ENCODE data around the gene NEK7. TPM values are rescaled to one million over a fixed set of nuclear protein-coding genes. Genes with fewer than 3 reads are reported as not detected.

Gene NEK7
- total and polyA plus RNA-seq, 9 of the 15 experiments (the other 6 are each of a cell fraction or from before 2014, with no cell fraction given): 8.5 to 37.3 (median 27.7) TPM

DNA sequence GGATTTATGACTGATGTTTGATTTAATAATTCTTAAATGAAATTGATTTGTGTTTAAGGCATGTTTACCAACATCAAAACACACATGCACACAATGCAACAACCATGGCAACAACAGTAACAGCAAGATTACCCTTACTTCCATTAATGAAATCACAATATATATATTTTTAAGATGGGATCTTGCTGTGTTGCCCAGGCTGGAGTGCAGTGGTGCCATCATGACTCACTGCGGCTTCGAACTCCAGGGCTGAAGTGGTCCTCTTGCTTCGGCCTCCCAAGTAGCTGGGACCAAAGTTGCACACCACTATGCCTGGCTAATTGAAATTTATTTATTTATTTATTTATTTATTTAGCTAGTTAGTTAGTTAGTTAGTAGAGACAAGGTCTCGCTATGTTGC is 27.7 kb downstream of the NEK7 start:
- no peak overlapping the region for H2AFZ ChIP-seq (ENCODE audit: low read depth, low read length)
- H3K27me3 ChIP-seq (ENCODE audit: control insufficient read depth in 2 of 2, insufficient read depth in 2 of 2, low read length in 2 of 2): no peaks in the 10 kb centered on the region
- no peak overlapping the region for H3K4me3 ChIP-seq
- CTCF ChIA-PET (ENCODE audit: low intra/inter-chr PET ratio): no interaction called here
- no peak for FAIRE-seq
- peaks cover 13% of the 10 kb centered on the region; the same call in 1 of the 2 replicates for H4K20me1 ChIP-seq (replicated peaks; ENCODE audit: control insufficient read depth, insufficient read depth, low read length)
- no peak for DNase-seq (ENCODE audit: extremely low read depth in 1 of 4, low spot score in 3 of 4)
- in situ Hi-C loops (cut with MboI): no loop called here
- TF ChIP-seq, protein P1, sequence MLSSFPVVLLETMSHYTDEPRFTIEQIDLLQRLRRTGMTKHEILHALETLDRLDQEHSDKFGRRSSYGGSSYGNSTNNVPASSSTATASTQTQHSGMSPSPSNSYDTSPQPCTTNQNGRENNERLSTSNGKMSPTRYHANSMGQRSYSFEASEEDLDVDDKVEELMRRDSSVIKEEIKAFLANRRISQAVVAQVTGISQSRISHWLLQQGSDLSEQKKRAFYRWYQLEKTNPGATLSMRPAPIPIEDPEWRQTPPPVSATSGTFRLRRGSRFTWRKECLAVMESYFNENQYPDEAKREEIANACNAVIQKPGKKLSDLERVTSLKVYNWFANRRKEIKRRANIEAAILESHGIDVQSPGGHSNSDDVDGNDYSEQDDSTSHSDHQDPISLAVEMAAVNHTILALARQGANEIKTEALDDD (IDR thresholded peaks at IDR 0.05): 0 out of 2 replicates have a peak, but pooled peaks have one; percentile 30
- TF ChIP-seq SMARCA5 (IDR thresholded peaks at IDR 0.05): no peak
- TF ChIP-seq KDM1A (IDR thresholded peaks at IDR 0.05): 0 out of 4 replicates have a peak, but pooled peaks of 1 of the 2 experiments have one; percentile 24
- TF ChIP-seq RBM25 (IDR thresholded peaks at IDR 0.05; ENCODE audit: low read depth, low read length, severe bottlenecking): peak; percentile 77
- TF ChIP-seq ZNF121 (CRISPR knock-in tag; conservative IDR thresholded peaks at IDR 0.05): peak; percentile 99
- no peak for TF ChIP-seq POLR2AphosphoS2 (IDR thresholded peaks at IDR 0.05; ENCODE audit: low read length)
- 91% methylated on average over 4 of the region's 4 CpGs for WGBS (ENCODE audit: insufficient coverage, low coverage, missing lambda C conversion rate)
- intact Hi-C loops (cut with micrococcal nuclease): no loop called here
- POLR2A ChIA-PET: interaction anchor here (1.1 to 1.6 kb wide), 3 partner anchors 9 to 20 kb away, joined by 3 to 5 read pairs (median 3); no protein-coding TSS in a partner anchor
- H3K4me1 ChIP-seq (replicated peaks in 1 of 2; ENCODE audit: control insufficient read depth in 2 of 2, insufficient read depth in 2 of 2, low read length in 2 of 2): peaks cover 0 to 23% of the 10 kb centered on the region in 2 experiments; a peak in 3 of 5 replicates
- H3K79me2 ChIP-seq (ENCODE audit: control insufficient read depth, insufficient read depth, low read length): peaks cover 91% of the 10 kb centered on the region
- H3K4me2 ChIP-seq (ENCODE audit: insufficient read depth, low read length): no peak overlapping the region
- H3K9me3 ChIP-seq (replicated peaks; ENCODE audit: control insufficient read depth, insufficient read depth, low read depth, low read length): no peaks in the 10 kb centered on the region
- no peaks in the 10 kb centered on the region for H3K36me3 ChIP-seq (ENCODE audit: control insufficient read depth, insufficient read depth, low read length)
- peaks cover 5% of the 10 kb centered on the region for H3K9me1 ChIP-seq (ENCODE audit: control insufficient read depth, insufficient read depth, low read length)
- ATAC-seq: no peak
- H3K9ac ChIP-seq (ENCODE audit: insufficient read depth in 1 of 2, low read depth in 2 of 2, low read length in 2 of 2): no peak overlapping the region
- no peak overlapping the region for H3K27ac ChIP-seq (ENCODE audit: extremely low read depth, low read depth, low read length)
- BruUV-seq (replicated peaks): no TSS peak
